Non-pigmented ciliary epithelial cell (primary cell): ENCODE measurements around the gene CNBP.

ENCODE experiments used
- DNase-seq: peaks from one replicate; pipeline ENCODE4 v3.0.0-alpha.2; 2010; ENCODE audit warnings: low read depth

CNBP gene

DNA sequence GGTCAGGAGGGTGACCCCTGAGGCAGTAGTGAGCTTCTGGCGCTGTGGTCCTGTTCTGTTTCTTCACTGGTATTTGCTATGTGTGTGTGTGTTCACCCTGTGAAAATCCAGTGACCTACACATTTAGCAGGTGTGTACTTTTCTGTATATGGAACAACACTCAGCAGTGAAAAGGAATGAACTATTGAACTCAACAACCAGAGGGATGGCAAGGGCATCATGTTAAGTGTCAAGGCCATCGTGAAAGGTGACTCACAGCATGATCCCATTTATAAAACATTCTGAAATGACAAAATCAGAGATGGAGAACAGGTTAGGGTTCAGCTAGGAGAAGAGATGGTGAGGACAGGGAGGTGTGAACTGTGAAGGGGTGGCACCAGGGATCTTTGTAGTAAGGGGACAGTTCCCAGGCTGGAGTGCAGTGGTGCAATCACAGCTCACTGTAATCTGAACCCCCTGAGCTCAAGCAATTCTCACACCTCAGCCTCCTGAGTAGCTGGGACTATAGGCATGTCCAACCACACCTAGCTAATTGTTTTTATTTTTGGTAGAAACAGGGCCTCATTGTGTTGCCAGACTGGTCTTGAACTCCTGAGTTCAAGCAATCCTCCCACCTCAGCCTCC lies 52.1 kb downstream of the CNBP start:
- DNase-seq: no peak

- no peak for DNase-seq
Observed at GRCh38 chr3:129130291-129130813, 53.3 kb downstream of the CNBP start.

DNA sequence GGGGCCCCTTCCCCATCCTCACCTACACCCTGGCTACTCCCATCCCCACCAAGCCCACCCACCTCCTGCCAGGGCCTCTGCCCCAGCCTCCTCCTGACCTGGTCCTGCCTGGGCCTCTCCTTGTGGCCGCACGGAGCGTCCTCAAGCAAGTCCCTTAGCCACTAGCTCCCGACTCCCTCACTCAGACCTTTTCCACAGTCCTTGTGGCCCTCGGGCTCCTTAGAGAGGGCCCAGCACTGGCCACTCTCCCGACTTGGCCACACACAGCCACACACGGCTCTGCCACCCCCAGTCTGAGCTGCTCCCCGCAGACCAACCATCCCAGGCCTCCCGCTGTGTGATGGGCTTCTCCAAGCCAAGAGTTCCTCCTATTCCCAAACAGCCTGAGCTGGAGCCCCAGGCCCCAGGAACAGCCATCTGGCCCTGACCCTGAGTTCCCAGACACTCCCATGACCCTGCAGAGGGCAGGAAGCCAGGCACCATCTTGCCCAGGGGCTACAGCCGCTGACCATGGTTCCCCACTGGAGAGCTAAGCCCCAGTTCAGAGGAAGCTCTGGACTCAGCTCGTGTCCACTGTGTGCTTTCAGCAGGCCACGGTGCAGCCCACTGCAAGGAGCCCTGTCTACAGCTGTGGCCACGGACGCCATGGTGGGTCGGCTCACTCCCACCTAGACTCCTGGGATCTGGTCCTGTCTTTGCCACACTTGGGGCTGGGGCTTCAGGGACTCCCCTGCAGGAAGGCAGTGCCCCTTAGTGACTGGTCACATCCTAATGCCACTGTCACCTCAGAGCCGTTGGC lies 55.1 kb downstream of the CNBP start:
- no peak for DNase-seq

DNA sequence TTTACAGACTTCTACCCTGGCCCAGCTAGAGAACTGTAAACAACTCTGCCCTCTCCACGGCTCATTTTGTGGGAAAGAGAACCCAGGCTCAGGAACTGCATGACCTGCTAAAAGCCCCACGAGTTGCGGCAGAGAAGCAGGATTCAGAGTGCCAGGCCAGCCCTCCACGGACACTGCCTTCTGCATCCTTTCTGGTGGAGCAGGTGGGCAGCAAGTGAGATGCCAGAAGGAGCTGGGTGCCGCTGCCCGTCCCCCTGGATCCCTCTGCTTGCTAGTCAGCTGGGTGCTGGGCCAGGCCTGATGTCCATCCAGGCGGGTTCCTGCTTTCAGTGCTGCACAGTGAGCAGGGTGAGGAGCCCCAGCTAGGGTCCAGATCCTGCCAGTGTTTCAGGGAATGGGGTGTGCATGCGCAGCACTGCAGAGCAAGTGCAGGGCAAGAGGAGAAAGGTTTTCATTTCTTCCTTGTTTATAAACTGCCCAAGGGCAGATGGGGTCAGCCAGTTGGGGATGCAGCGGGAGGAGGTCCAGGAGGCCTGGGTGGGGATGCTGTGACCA lies 56.9 kb downstream of the CNBP start:
- no peak for DNase-seq

- DNase-seq: no peak
Observed at GRCh38 chr3:129123314-129124060, 60.2 kb downstream of the CNBP start.

GRCh38 chr3:129122412-129123011 lies 61.2 kb downstream of the CNBP start:
- no peak for DNase-seq

GRCh38 chr3:129121792-129122411 lies 61.8 kb downstream of the CNBP start, which contains the start of gene RAB43:
Gene RAB43, minus strand, starts transcription at chr3:129121804. Its CDS starts 315 bp downstream, at chr3:129121489.
- peak; percentile 20 for DNase-seq

DNA sequence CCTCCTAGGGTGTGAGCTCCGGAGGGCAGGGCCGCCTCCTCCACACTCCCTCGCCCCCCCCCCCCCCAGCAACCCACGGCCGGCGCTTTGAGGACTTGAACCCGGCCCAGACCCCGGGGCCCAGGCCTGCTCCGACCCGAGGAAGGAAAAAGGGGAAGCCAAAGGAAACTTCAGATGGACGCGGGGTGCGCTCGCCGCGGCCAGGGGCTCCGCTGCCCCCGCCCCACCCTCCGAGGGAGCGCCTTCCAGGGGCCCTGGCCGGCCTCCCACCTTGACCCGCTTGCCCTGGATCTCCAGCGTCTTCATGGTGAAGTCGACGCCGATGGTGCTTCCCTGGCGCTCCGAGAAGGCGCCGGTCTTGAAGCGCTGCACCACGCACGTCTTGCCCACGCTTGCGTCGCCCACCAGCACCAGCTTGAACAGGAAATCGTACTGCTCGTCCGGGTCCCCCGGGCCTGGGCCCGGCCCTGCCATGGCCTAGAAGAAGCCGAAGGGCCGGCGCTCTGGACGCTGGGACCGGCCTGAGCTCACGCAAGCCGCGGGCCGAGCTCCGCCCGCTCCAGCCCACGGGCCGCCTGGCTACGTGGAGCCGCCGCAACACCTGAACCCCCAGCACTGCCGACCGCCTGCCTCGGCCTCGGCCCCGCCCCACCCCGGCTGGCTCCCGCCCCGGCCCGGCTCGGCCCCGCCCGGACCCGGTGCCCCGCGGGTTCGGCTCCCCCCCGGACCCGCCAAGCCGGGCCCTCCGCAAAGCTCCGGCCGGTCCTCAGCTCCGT lies 62.5 kb downstream of the CNBP start:
- no peak for DNase-seq

GRCh38 chr3:129120254-129121004 lies 63.3 kb downstream of the CNBP start:
- peak; percentile 59 for DNase-seq

DNA sequence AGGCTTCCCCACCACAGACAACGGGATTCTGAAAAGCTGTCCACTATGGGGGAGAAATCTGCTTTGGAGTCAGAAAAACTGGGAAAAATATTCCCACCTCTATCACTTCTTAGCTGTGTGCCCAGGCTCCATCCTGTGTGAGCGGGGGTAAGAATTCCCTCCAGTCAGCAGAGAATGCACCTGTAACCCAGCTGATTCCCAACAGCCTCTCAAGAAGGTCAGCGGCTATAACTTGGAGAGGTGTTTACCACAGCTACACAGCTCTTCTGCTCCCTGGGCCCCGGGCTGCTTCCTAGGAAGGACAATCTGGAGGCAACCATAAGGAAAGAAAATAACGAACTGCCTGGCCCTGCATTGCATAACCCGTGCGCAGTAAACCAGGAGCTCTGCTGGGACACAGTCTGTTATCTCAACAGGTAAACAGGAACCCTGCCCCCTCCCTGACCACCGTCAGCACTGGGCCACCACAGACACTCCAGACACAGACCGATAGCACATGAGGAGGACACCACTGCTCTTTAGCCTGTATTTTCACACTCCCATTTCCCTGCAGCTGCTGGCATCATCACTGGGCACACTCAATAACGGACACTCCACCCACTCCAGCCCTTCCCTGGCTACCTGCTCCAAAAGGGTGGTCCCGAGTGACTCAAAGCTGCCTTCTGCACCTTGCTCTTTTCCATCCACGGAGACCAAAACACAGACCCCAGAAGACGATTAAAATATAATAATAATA lies 64.2 kb downstream of the CNBP start:
- DNase-seq: no peak

GRCh38 chr3:129118745-129119144 lies 65.0 kb downstream of the CNBP start:
- no peak for DNase-seq
